OCI-LY1 (cell line): ENCODE data around the gene PFN2.

Source experiments
- CTCF ChIP-seq: fragments of 200-600 bp; sonication (generic), shearing (Covaris generic); IDR thresholded peaks from 2 replicates; pipeline ENCODE4 v1.5.1; 2017; ENCODE audit warnings: mild to moderate bottlenecking, antibody characterized with exemption, low read length, moderate library complexity, mixed read lengths
- EZH2 ChIP-seq: fragments of 200-600 bp; sonication (generic), shearing (Covaris generic); IDR thresholded peaks from 2 replicates; pipeline ENCODE4 v1.8.0; 2017; ENCODE audit warnings: borderline replicate concordance, mixed run types, mild to moderate bottlenecking, antibody characterized with exemption, low read length, moderate library complexity, mixed read lengths

- no peak; the same call in 1 of the 2 replicates for TF ChIP-seq CTCF
- TF ChIP-seq EZH2 = no peak
Observed at GRCh38 chr3:149917124-149917667, 53.5 kb downstream of the PFN2 start.
